GM12864 (cell line): ENCODE results near the gene PARK7.
"Not testable (repeated sequence)": the region's sequence is repeated elsewhere in the genome, so short reads cannot be mapped to it uniquely, and the experiment has no call there.

Source experiments
- DNase-seq: peaks from one replicate; pipeline ENCODE4 v3.0.0-alpha.2; 2011; ENCODE audit warnings: low read depth
- H3K4me3 ChIP-seq: 2 replicates; pipeline ENCODE4 v1.5.1; 2011; ENCODE audit warnings: mild to moderate bottlenecking, low read depth, low read length, control low read depth
- CTCF ChIP-seq: IDR thresholded peaks from 2 replicates; pipeline ENCODE4 v1.5.1; 2011; ENCODE audit warnings: low read depth, mild to moderate bottlenecking, moderate library complexity, low read length, control low read depth, inconsistent platforms; ENCODE audit errors: missing control alignments

Gene PARK7

GRCh38 chr1:7961216-7962013, at the start of gene PARK7:
TSS of gene PARK7 (plus strand) at chr1:7961711. CDS start at chr1:7962786, 1,075 bp downstream.
- peak; percentile 45 for TF ChIP-seq CTCF
- peak; percentile 96 for DNase-seq
- peak within 1 kb of the TSS; percentile 69 for H3K4me3 ChIP-seq

GRCh38 chr1:7912145-7912544, 49.4 kb upstream of the PARK7 start:
- DNase-seq = no peak
- no peak overlapping the region for H3K4me3 ChIP-seq
- no peak for TF ChIP-seq CTCF

- TF ChIP-seq CTCF = no peak
- no peak overlapping the region for H3K4me3 ChIP-seq
- DNase-seq = no peak
Observed at GRCh38 chr1:7912743-7913557, 48.6 kb upstream of the PARK7 start.

GRCh38 chr1:7915826-7916500, 45.5 kb upstream of the PARK7 start:
- no peak for TF ChIP-seq CTCF
- no peak overlapping the region for H3K4me3 ChIP-seq
- DNase-seq = no peak

GRCh38 chr1:7916501-7916830, 45.0 kb upstream of the PARK7 start:
- TF ChIP-seq CTCF = no peak
- no peak for DNase-seq
- no peak overlapping the region for H3K4me3 ChIP-seq

GRCh38 chr1:7917971-7918370, 43.5 kb upstream of the PARK7 start:
- DNase-seq, H3K4me3 ChIP-seq: not testable (repeated sequence)

GRCh38 chr1:7919880-7920279, 41.6 kb upstream of the PARK7 start:
- no peak for DNase-seq

More at GRCh38 chr1:7919880-7920279, 41.6 kb upstream of the PARK7 start:
- H3K4me3 ChIP-seq = no peak overlapping the region
- no peak for TF ChIP-seq CTCF
